ENCODE measurements around the gene PRKG1.

Gene PRKG1

DNA sequence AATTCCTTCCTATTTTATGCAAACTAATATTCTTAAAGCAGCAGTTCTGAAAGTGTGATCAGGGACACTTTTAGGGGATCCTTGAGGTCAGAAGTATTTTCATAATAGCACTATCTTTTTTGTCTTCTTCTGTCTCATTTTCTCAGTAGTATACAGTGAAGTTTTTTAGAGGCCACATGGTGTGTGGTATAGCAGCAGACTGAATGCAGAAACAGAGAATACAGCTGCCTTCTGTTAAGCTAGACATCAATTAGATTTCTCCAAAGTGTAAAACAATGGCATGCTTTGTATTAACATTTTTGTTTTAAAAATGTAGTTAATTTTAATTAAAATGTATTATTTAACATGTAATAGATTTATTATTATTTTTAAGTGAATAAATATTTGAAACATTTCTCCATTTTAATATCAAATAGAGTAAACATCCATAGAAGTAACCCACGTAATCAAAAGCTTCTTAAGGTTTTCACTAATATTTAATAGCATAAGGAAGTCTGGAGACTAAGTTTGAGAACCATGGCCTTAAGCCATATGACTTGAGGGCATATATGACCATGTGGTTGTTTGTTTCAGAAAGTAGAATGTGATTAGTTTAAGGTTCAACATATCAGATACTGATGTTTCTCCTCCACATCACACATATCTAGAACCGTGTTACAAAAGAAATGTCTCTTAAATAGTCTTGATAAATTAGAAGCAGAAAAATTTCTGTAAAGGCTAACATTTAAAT, 94.0 kb downstream of the PRKG1 start:
- no peak overlapping the region for H3K27ac ChIP-seq

GRCh38 chr10:51169111-51169510, 94.8 kb downstream of the PRKG1 start:
- Histone ChIP-seq H3K4me3 (ENCODE audit: low read depth, low read length) (no peak overlapping the region), H3K27ac (no peak overlapping the region), H3K27me3 (ENCODE audit: insufficient read depth, low read depth, severe bottlenecking) (no peaks in the 10 kb centered on the region), H3K9me3 (ENCODE audit: severe bottlenecking) (no peaks in the 10 kb centered on the region), H3K36me3 (no peaks in the 10 kb centered on the region)
- TF ChIP-seq, protein P1, sequence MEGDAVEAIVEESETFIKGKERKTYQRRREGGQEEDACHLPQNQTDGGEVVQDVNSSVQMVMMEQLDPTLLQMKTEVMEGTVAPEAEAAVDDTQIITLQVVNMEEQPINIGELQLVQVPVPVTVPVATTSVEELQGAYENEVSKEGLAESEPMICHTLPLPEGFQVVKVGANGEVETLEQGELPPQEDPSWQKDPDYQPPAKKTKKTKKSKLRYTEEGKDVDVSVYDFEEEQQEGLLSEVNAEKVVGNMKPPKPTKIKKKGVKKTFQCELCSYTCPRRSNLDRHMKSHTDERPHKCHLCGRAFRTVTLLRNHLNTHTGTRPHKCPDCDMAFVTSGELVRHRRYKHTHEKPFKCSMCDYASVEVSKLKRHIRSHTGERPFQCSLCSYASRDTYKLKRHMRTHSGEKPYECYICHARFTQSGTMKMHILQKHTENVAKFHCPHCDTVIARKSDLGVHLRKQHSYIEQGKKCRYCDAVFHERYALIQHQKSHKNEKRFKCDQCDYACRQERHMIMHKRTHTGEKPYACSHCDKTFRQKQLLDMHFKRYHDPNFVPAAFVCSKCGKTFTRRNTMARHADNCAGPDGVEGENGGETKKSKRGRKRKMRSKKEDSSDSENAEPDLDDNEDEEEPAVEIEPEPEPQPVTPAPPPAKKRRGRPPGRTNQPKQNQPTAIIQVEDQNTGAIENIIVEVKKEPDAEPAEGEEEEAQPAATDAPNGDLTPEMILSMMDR (IDR thresholded peaks at IDR 0.05; ENCODE audit: low read depth, low read length), result no peak
- DNase-seq, result no peak

More for the DNA sequence above, 94.0 kb downstream of the PRKG1 start:
- no peaks in the 10 kb centered on the region for H3K9me3 ChIP-seq (ENCODE audit: severe bottlenecking)
- no peaks in the 10 kb centered on the region for H3K27me3 ChIP-seq (ENCODE audit: insufficient read depth, low read depth, severe bottlenecking)
- TF ChIP-seq, protein P1 (IDR thresholded peaks at IDR 0.05; ENCODE audit: low read depth, low read length), result no peak
- DNase-seq, result no peak
- no peak overlapping the region for H3K4me3 ChIP-seq (ENCODE audit: low read depth, low read length)
- H3K36me3 ChIP-seq, result no peaks in the 10 kb centered on the region

GRCh38 chr10:51170518-51171245, 96.4 kb downstream of the PRKG1 start:
- Histone ChIP-seq H3K27ac (no peak overlapping the region), H3K36me3 (no peaks in the 10 kb centered on the region), H3K9me3 (ENCODE audit: severe bottlenecking) (no peaks in the 10 kb centered on the region), H3K27me3 (ENCODE audit: insufficient read depth, low read depth, severe bottlenecking) (no peaks in the 10 kb centered on the region), H3K4me3 (ENCODE audit: low read depth, low read length) (no peak overlapping the region)
- no peak for DNase-seq
- TF ChIP-seq, protein P1 (IDR thresholded peaks at IDR 0.05; ENCODE audit: low read depth, low read length), result no peak

DNA sequence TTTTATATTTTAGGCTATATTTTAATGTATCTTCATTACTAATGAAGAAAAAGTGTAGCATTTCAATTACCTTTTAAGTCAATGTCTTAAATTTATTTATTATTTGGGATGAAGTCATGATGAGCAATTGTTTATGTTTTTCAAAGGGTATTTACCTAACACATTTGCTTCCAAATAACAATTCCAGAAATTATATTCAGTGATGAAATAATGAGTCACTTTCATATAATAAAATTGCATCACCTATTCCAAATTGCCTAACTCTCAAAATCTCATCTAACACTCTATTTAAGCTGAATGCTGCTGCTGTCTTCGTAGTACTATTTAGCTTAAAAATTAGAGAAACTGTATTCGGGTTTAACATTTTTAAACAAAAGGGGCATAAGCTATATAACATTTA, 97.7 kb downstream of the PRKG1 start:
- no peak for DNase-seq
- H3K4me3 ChIP-seq (ENCODE audit: low read depth, low read length), result no peak overlapping the region
- TF ChIP-seq, protein P1 (IDR thresholded peaks at IDR 0.05; ENCODE audit: low read depth, low read length), result no peak
- H3K9me3 ChIP-seq (ENCODE audit: severe bottlenecking), result no peaks in the 10 kb centered on the region
- H3K27me3 ChIP-seq (ENCODE audit: insufficient read depth, low read depth, severe bottlenecking), result no peaks in the 10 kb centered on the region
- H3K27ac ChIP-seq, result no peak overlapping the region
- H3K36me3 ChIP-seq, result no peaks in the 10 kb centered on the region

GRCh38 chr10:51176976-51177695, 102.8 kb downstream of the PRKG1 start:
- DNase-seq, result no peak
- Histone ChIP-seq H3K9me3 (ENCODE audit: severe bottlenecking) (no peaks in the 10 kb centered on the region), H3K27ac (no peak overlapping the region), H3K4me3 (ENCODE audit: low read depth, low read length) (no peak overlapping the region), H3K27me3 (ENCODE audit: insufficient read depth, low read depth, severe bottlenecking) (no peaks in the 10 kb centered on the region), H3K36me3 (no peaks in the 10 kb centered on the region)
- TF ChIP-seq, protein P1 (IDR thresholded peaks at IDR 0.05; ENCODE audit: low read depth, low read length), result no peak

All from WERI-Rb-1 (cell line).